GM12878 (cell line): ENCODE data around the gene DPF3. TPM values are rescaled to one million over a fixed set of nuclear protein-coding genes. Genes with fewer than 3 reads are reported as not detected.

Source experiments
- ATAC-seq: fragments of 200-7000 bp; cut with Tn5 transposase; 3 replicates; pipeline ENCODE4 v1.9.1; 2020; ENCODE audit warnings: mild to moderate bottlenecking, moderate library complexity
- BruUV-seq: library from RNA; stranded (reverse); fragments of 400-500 nt; replicated peaks from 2 replicates; lab custom pipeline; 2021; lab: Mats Ljungman, UMichigan
- CTCF ChIA-PET: fragments of 300-600 bp; sonication (Branson Sonifier 250); formaldehyde crosslinking; extraction: SDS; loops from one replicate; lab custom pipeline; 2021; ENCODE audit warnings: inconsistent platforms; lab: Yijun Ruan, JAX
- POLR2A ChIA-PET: fragments of 350-600 bp; formaldehyde crosslinking; extraction: SDS; loops from one replicate; lab custom pipeline; 2021; ENCODE audit warnings: inconsistent platforms; lab: Charles Lee
- RAD21 ChIA-PET: fragments of 300-600 bp; sonication (Branson Sonifier 250); formaldehyde crosslinking; loops from one replicate; lab custom pipeline; 2023; ENCODE audit warnings: antibody characterized with exemption; ENCODE audit not compliant: unreplicated experiment; lab: Charles Lee
- SMC1A ChIA-PET: fragments of 300-600 bp; sonication (Branson Sonifier 250); formaldehyde crosslinking; loops from one replicate; lab custom pipeline; 2023; ENCODE audit not compliant: unreplicated experiment, uncharacterized antibody; lab: Charles Lee
- DNase-seq: peaks from one replicate; pipeline ENCODE4 v3.0.0-alpha.2; 2011; ENCODE audit warnings: low read depth, low spot score
- FAIRE-seq: peaks from 3 replicates; lab custom pipeline; 2011; peaks lifted over from hg19 to GRCh38; lab: Jason Lieb, UNC
- H2AFZ ChIP-seq: 2 replicates; pipeline ENCODE4 v1.6.0; 2011; ENCODE audit warnings: low read depth, low read length, control low read depth; ENCODE audit not compliant: control insufficient read depth
- H3K27ac ChIP-seq: 2 replicates; pipeline ENCODE4 v1.5.1; 2011; ENCODE audit warnings: control low read depth; ENCODE audit not compliant: control insufficient read depth, insufficient read depth
- H3K27me3 ChIP-seq, 2 experiments: replicated peaks in 1 of 2; 2 replicates each; pipeline versions ENCODE4 v1.6.0 to v1.6.1; 2011; ENCODE audit warnings: low read length in 1 of 2; ENCODE audit not compliant: control insufficient read depth in 2 of 2, insufficient read depth in 2 of 2
- H3K36me3 ChIP-seq, 2 experiments: 2 replicates each; pipeline ENCODE4 v1.5.1; 2011; ENCODE audit warnings: low read length in 1 of 2; ENCODE audit not compliant: control insufficient read depth in 2 of 2, insufficient read depth in 2 of 2
- H3K4me1 ChIP-seq: 2 replicates; pipeline ENCODE4 v1.6.1; 2011; ENCODE audit warnings: mild to moderate bottlenecking, low read length, moderate library complexity, mixed read lengths; ENCODE audit not compliant: control insufficient read depth, insufficient read depth
- H3K4me2 ChIP-seq: 2 replicates; pipeline ENCODE4 v1.6.0; 2011; ENCODE audit warnings: control low read depth; ENCODE audit not compliant: control insufficient read depth, insufficient read depth
- H3K4me3 ChIP-seq: fragments of 200-600 bp; sonication (generic); 2 replicates; pipeline ENCODE4 v1.5.1; 2016
- H3K79me2 ChIP-seq: 2 replicates; pipeline ENCODE4 v1.6.0; 2011; ENCODE audit warnings: low read length; ENCODE audit not compliant: control insufficient read depth, insufficient read depth
- H3K9ac ChIP-seq: 2 replicates; pipeline ENCODE4 v1.8.0; 2011; ENCODE audit warnings: low read length, control low read depth, mixed read lengths; ENCODE audit not compliant: control insufficient read depth, insufficient read depth
- H3K9me3 ChIP-seq: replicated peaks from 3 replicates; pipeline ENCODE4 v1.5.1; 2011; ENCODE audit warnings: mild to moderate bottlenecking, low read length; ENCODE audit not compliant: control insufficient read depth, insufficient read depth
- H4K20me1 ChIP-seq: 2 replicates; pipeline ENCODE4 v1.6.0; 2011; ENCODE audit not compliant: control insufficient read depth, insufficient read depth
- BMI1 ChIP-seq: fragments of 450-650 bp; IDR thresholded peaks from 2 replicates; pipeline ENCODE4 v1.6.1; 2016; ENCODE audit warnings: mild to moderate bottlenecking, moderate library complexity, borderline replicate concordance
- EZH2 ChIP-seq: IDR thresholded peaks from 2 replicates; pipeline ENCODE4 v1.6.1; 2012; ENCODE audit warnings: low read depth, mild to moderate bottlenecking, control low read depth, inconsistent platforms, low read length, borderline replicate concordance; ENCODE audit not compliant: control insufficient read depth
- KAT2A ChIP-seq: conservative IDR thresholded peaks from 2 replicates; pipeline ENCODE4 v1.6.1; 2011; ENCODE audit warnings: low read depth, low read length; ENCODE audit not compliant: control insufficient read depth
- MAX ChIP-seq: IDR thresholded peaks from 2 replicates; pipeline ENCODE4 v1.6.1; 2012; ENCODE audit warnings: low read depth, low read length, improper control_type of control experiment
- MEF2A ChIP-seq: IDR thresholded peaks from 2 replicates; pipeline ENCODE4 v1.6.1; 2011; ENCODE audit warnings: low read depth, mild to moderate bottlenecking, low read length, moderate library complexity; ENCODE audit not compliant: insufficient read depth
- MTA2 ChIP-seq: fragments of 450-650 bp; IDR thresholded peaks from 2 replicates; pipeline ENCODE4 v1.6.1; 2016; ENCODE audit warnings: low read depth, mild to moderate bottlenecking, moderate library complexity
- MYC ChIP-seq: IDR thresholded peaks from 2 replicates; pipeline ENCODE4 v1.6.1; 2011; ENCODE audit warnings: mild to moderate bottlenecking, low read length, moderate library complexity, inconsistent platforms; ENCODE audit not compliant: insufficient read depth, insufficient replicate concordance, insufficient read length, severe bottlenecking
- NBN ChIP-seq: fragments of 450-650 bp; IDR thresholded peaks from 2 replicates; pipeline ENCODE4 v1.6.1; 2016
- POU2F2 ChIP-seq: IDR thresholded peaks from 3 replicates; pipeline ENCODE4 v1.6.1; 2011; ENCODE audit warnings: low read depth, mild to moderate bottlenecking, low read length, borderline replicate concordance
- RUNX3 ChIP-seq: IDR thresholded peaks from 2 replicates; pipeline ENCODE4 v1.6.1; 2012; ENCODE audit warnings: low read length, inconsistent platforms
- SUPT20H ChIP-seq: IDR thresholded peaks from 2 replicates; pipeline ENCODE4 v1.6.1; 2011; ENCODE audit warnings: low read depth, mild to moderate bottlenecking, low read length, moderate library complexity, borderline replicate concordance; ENCODE audit not compliant: control insufficient read depth
- SUZ12 ChIP-seq: fragments of 200-600 bp; sonication (generic); IDR thresholded peaks from one replicate; pipeline ENCODE4 v1.6.1; 2018; ENCODE audit warnings: antibody characterized with exemption, mild to moderate bottlenecking; ENCODE audit not compliant: unreplicated experiment
- TBL1XR1 ChIP-seq: IDR thresholded peaks from 2 replicates; pipeline ENCODE4 v1.6.1; 2012; ENCODE audit warnings: low read depth, low read length, improper control_type of control experiment
- ZBTB40 ChIP-seq: fragments of 450-650 bp; IDR thresholded peaks from 2 replicates; pipeline ENCODE4 v1.6.1; 2016; ENCODE audit warnings: mild to moderate bottlenecking, moderate library complexity, borderline replicate concordance
- ZZZ3 ChIP-seq: IDR thresholded peaks from 2 replicates; pipeline ENCODE4 v1.6.1; 2011; ENCODE audit warnings: low read depth; ENCODE audit not compliant: control insufficient read depth, insufficient read length
- WGBS: methylation state at CpG from one replicate; pipeline ENCODE4 v1.1.6; 2016; ENCODE audit warnings: low lambda C conversion rate; ENCODE audit not compliant: insufficient replicate concordance, insufficient coverage; ENCODE audit errors: missing lambda C conversion rate; 5-methylcytosine and 5-hydroxymethylcytosine counted together
- in situ Hi-C: fragments of 300-500 bp; cut with MboI; formaldehyde crosslinking; loops from 9 replicates; pipeline ENCODE4 v1.14.3; 2018; ENCODE audit warnings: mixed read lengths
- intact Hi-C: fragments of 100-400 bp; cut with micrococcal nuclease; formaldehyde crosslinking; loops from one replicate; pipeline ENCODE4 v1.14.2; 2022; ENCODE audit not compliant: unreplicated experiment
- polyA plus RNA-seq, 11 experiments: library from polyadenylated mRNA; depleted of rRNA in 4 of 11; unstranded in 6 of 11; stranded (reverse) in 5 of 11; fragments of >200 nt; fragmentation: Nextera tagmentation in 4 of 11; fragmentation: Illumina TruSeq in 1 of 11; extraction: Ambion mirVana in 4 of 11; extraction: Trizol in 1 of 11; gene quantifications; 1 replicate in 1 of 11; 2 replicates in 10 of 11; pipeline versions ENCODE4 v1.2.1 to v1.2.3, GENCODE V29; 2011 to 2016; ENCODE audit warnings: inconsistent platforms in 2 of 11, missing spikeins in 2 of 11, low read depth in 1 of 11
- total RNA-seq, 4 experiments: library from RNA; depleted of rRNA in 3 of 4; stranded (reverse); fragments of >200 nt in 3 of 4; fragmentation: Illumina TruSeq in 1 of 4; extraction: Trizol in 1 of 4; gene quantifications; 2 replicates each; pipeline versions ENCODE4 v1.2.1 to v1.2.3, GENCODE V29; 2013 to 2021

DPF3 gene
- total and polyA plus RNA-seq, 10 of the 15 experiments (the other 5 are each of a cell fraction or from before 2014, with no cell fraction given), result 0.69 to 8.0 (median 2.2) TPM

GRCh38 chr14:72653026-72653425 is 240.9 kb downstream of the DPF3 start (continued):
- TF ChIP-seq EZH2 (no peak), ZBTB40 (no peak), TBL1XR1 (no peak)

- H3K79me2 ChIP-seq, result no peaks in the 10 kb centered on the region
- H4K20me1 ChIP-seq, result no peaks in the 10 kb centered on the region
- H3K27me3 ChIP-seq, result peaks cover 0 to 4% of the 10 kb centered on the region in 2 experiments; a peak in 1 of 4 replicates
- H3K9ac ChIP-seq, result no peak overlapping the region
- in situ Hi-C loops (no loop called here), intact Hi-C loops (no loop called here)
- no peak overlapping the region for H3K4me3 ChIP-seq
- peaks cover 9% of the 10 kb centered on the region for H3K4me1 ChIP-seq
- H3K27ac ChIP-seq, result no peak overlapping the region
- no peaks in the 10 kb centered on the region for H3K9me3 ChIP-seq
- SMC1A ChIA-PET, result no interaction called here
- H2AFZ ChIP-seq, result no peak overlapping the region
- ATAC-seq (no peak), FAIRE-seq (no peak), DNase-seq (no peak)
- TF ChIP-seq SUPT20H, result no peak
- no peak for TF ChIP-seq ZZZ3
- TF ChIP-seq KAT2A, result no peak
- TF ChIP-seq NBN, result no peak
- TF ChIP-seq MAX, result no peak
- no peak for TF ChIP-seq MEF2A
- no peak for TF ChIP-seq ZBTB40
- no peak for TF ChIP-seq POU2F2
- TF ChIP-seq BMI1, result no peak
- TF ChIP-seq MTA2, result no peak
- no peak for TF ChIP-seq SUZ12
- TF ChIP-seq RUNX3, result no peak
- no peak for TF ChIP-seq MYC
- BruUV-seq, result no TSS peak
- RAD21 ChIA-PET, result interaction anchor here (1.2 kb wide), 1 partner anchor 63 kb away, joined by 3 read pairs; no protein-coding TSS in a partner anchor
- no peaks in the 10 kb centered on the region for H3K36me3 ChIP-seq
- POLR2A ChIA-PET, result no interaction called here
- CTCF ChIA-PET, result interaction anchor here (1.5 kb wide), 1 partner anchor 19 kb away, joined by 4 read pairs; no protein-coding TSS in a partner anchor
- no peak overlapping the region for H3K4me2 ChIP-seq
- 50% methylated on average over 4 of the region's 4 CpGs for WGBS
Measured at GRCh38 chr14:72652179-72652578, 241.7 kb downstream of the DPF3 start.
